GM12878 (cell line): ENCODE measurements around the gene SHANK1. TPM values are rescaled to one million over a fixed set of nuclear protein-coding genes. Genes with fewer than 3 reads are reported as not detected.
A peak's percentile ranks its signal among the peaks of the same experiment; 100 is the strongest.

ENCODE experiments used
- ATAC-seq: fragments of 200-7000 bp; cut with Tn5 transposase; 3 replicates; pipeline ENCODE4 v1.9.1; 2020; ENCODE audit warnings: mild to moderate bottlenecking, moderate library complexity
- BruUV-seq: library from RNA; stranded (reverse); fragments of 400-500 nt; replicated peaks from 2 replicates; lab custom pipeline; 2021; lab: Mats Ljungman, UMichigan
- CTCF ChIA-PET: fragments of 300-600 bp; sonication (Branson Sonifier 250); formaldehyde crosslinking; extraction: SDS; loops from one replicate; lab custom pipeline; 2021; ENCODE audit warnings: inconsistent platforms; lab: Yijun Ruan, JAX
- POLR2A ChIA-PET: fragments of 350-600 bp; formaldehyde crosslinking; extraction: SDS; loops from one replicate; lab custom pipeline; 2021; ENCODE audit warnings: inconsistent platforms; lab: Charles Lee
- RAD21 ChIA-PET: fragments of 300-600 bp; sonication (Branson Sonifier 250); formaldehyde crosslinking; loops from one replicate; lab custom pipeline; 2023; ENCODE audit warnings: antibody characterized with exemption; ENCODE audit not compliant: unreplicated experiment; lab: Charles Lee
- SMC1A ChIA-PET: fragments of 300-600 bp; sonication (Branson Sonifier 250); formaldehyde crosslinking; loops from one replicate; lab custom pipeline; 2023; ENCODE audit not compliant: unreplicated experiment, uncharacterized antibody; lab: Charles Lee
- DNase-seq: peaks from one replicate; pipeline ENCODE4 v3.0.0-alpha.2; 2011; ENCODE audit warnings: low read depth, low spot score
- FAIRE-seq: peaks from 3 replicates; lab custom pipeline; 2011; peaks lifted over from hg19 to GRCh38; lab: Jason Lieb, UNC
- H2AFZ ChIP-seq: 2 replicates; pipeline ENCODE4 v1.6.0; 2011; ENCODE audit warnings: low read depth, low read length, control low read depth; ENCODE audit not compliant: control insufficient read depth
- H3K27ac ChIP-seq: 2 replicates; pipeline ENCODE4 v1.5.1; 2011; ENCODE audit warnings: control low read depth; ENCODE audit not compliant: control insufficient read depth, insufficient read depth
- H3K27me3 ChIP-seq, 2 experiments: replicated peaks in 1 of 2; 2 replicates each; pipeline versions ENCODE4 v1.6.0 to v1.6.1; 2011; ENCODE audit warnings: low read length in 1 of 2; ENCODE audit not compliant: control insufficient read depth in 2 of 2, insufficient read depth in 2 of 2
- H3K36me3 ChIP-seq, 2 experiments: 2 replicates each; pipeline ENCODE4 v1.5.1; 2011; ENCODE audit warnings: low read length in 1 of 2; ENCODE audit not compliant: control insufficient read depth in 2 of 2, insufficient read depth in 2 of 2
- H3K4me1 ChIP-seq: 2 replicates; pipeline ENCODE4 v1.6.1; 2011; ENCODE audit warnings: mild to moderate bottlenecking, low read length, moderate library complexity, mixed read lengths; ENCODE audit not compliant: control insufficient read depth, insufficient read depth
- H3K4me2 ChIP-seq: 2 replicates; pipeline ENCODE4 v1.6.0; 2011; ENCODE audit warnings: control low read depth; ENCODE audit not compliant: control insufficient read depth, insufficient read depth
- H3K4me3 ChIP-seq: fragments of 200-600 bp; sonication (generic); 2 replicates; pipeline ENCODE4 v1.5.1; 2016
- H3K79me2 ChIP-seq: 2 replicates; pipeline ENCODE4 v1.6.0; 2011; ENCODE audit warnings: low read length; ENCODE audit not compliant: control insufficient read depth, insufficient read depth
- H3K9ac ChIP-seq: 2 replicates; pipeline ENCODE4 v1.8.0; 2011; ENCODE audit warnings: low read length, control low read depth, mixed read lengths; ENCODE audit not compliant: control insufficient read depth, insufficient read depth
- H3K9me3 ChIP-seq: replicated peaks from 3 replicates; pipeline ENCODE4 v1.5.1; 2011; ENCODE audit warnings: mild to moderate bottlenecking, low read length; ENCODE audit not compliant: control insufficient read depth, insufficient read depth
- H4K20me1 ChIP-seq: 2 replicates; pipeline ENCODE4 v1.6.0; 2011; ENCODE audit not compliant: control insufficient read depth, insufficient read depth
- BHLHE40 ChIP-seq, 2 experiments: fragments of 450-650 bp in 1 of 2; IDR thresholded peaks; 2 replicates each; pipeline ENCODE4 v1.6.1; 2011 to 2017; ENCODE audit warnings: low read depth in 2 of 2, borderline replicate concordance in 1 of 2, improper control_type of control experiment in 1 of 2, low read length in 1 of 2, mild to moderate bottlenecking in 1 of 2
- EZH2 ChIP-seq: IDR thresholded peaks from 2 replicates; pipeline ENCODE4 v1.6.1; 2012; ENCODE audit warnings: low read depth, mild to moderate bottlenecking, control low read depth, inconsistent platforms, low read length, borderline replicate concordance; ENCODE audit not compliant: control insufficient read depth
- HCFC1 ChIP-seq: fragments of 150-350 bp; IDR thresholded peaks from 2 replicates; pipeline ENCODE4 v1.6.1; 2014; ENCODE audit warnings: low read length
- MEF2B ChIP-seq: fragments of 450-650 bp; IDR thresholded peaks from 2 replicates; pipeline ENCODE4 v1.6.1; 2018; ENCODE audit warnings: mild to moderate bottlenecking, moderate library complexity; ENCODE audit not compliant: partially characterized antibody, poor library complexity, severe bottlenecking
- MYB ChIP-seq: fragments of 150-350 bp; IDR thresholded peaks from 2 replicates; pipeline ENCODE4 v1.6.1; 2014; ENCODE audit warnings: mild to moderate bottlenecking, low read depth, low read length, borderline replicate concordance
- NR2C1 ChIP-seq: fragments of 450-650 bp; IDR thresholded peaks from 2 replicates; pipeline ENCODE4 v1.6.1; 2017; ENCODE audit warnings: antibody characterized with exemption, mild to moderate bottlenecking, moderate library complexity
- POU2F2 ChIP-seq: IDR thresholded peaks from 3 replicates; pipeline ENCODE4 v1.6.1; 2011; ENCODE audit warnings: low read depth, mild to moderate bottlenecking, low read length, borderline replicate concordance
- RCOR1 ChIP-seq: conservative IDR thresholded peaks from 2 replicates; pipeline ENCODE4 v1.6.1; 2012; ENCODE audit warnings: low read depth, low read length, improper control_type of control experiment
- SIX5 ChIP-seq: IDR thresholded peaks from 2 replicates; pipeline ENCODE4 v1.6.1; 2011; ENCODE audit warnings: mild to moderate bottlenecking, low read depth, low read length, moderate library complexity; ENCODE audit not compliant: severe bottlenecking
- SREBF2 ChIP-seq: IDR thresholded peaks from 2 replicates; pipeline ENCODE4 v1.6.1; 2012; ENCODE audit warnings: mild to moderate bottlenecking, low read length
- STAT3 ChIP-seq: IDR thresholded peaks from 2 replicates; pipeline ENCODE4 v1.6.1; 2011; ENCODE audit warnings: low read depth, low read length, improper control_type of control experiment
- WRNIP1 ChIP-seq: IDR thresholded peaks from 2 replicates; pipeline ENCODE4 v1.6.1; 2011; ENCODE audit warnings: low read depth, low read length, improper control_type of control experiment, borderline replicate concordance
- WGBS: methylation state at CpG from one replicate; pipeline ENCODE4 v1.1.6; 2016; ENCODE audit warnings: low lambda C conversion rate; ENCODE audit not compliant: insufficient replicate concordance, insufficient coverage; ENCODE audit errors: missing lambda C conversion rate; 5-methylcytosine and 5-hydroxymethylcytosine counted together
- in situ Hi-C: fragments of 300-500 bp; cut with MboI; formaldehyde crosslinking; loops from 9 replicates; pipeline ENCODE4 v1.14.3; 2018; ENCODE audit warnings: mixed read lengths
- intact Hi-C: fragments of 100-400 bp; cut with micrococcal nuclease; formaldehyde crosslinking; loops from one replicate; pipeline ENCODE4 v1.14.2; 2022; ENCODE audit not compliant: unreplicated experiment
- polyA plus RNA-seq, 11 experiments: library from polyadenylated mRNA; depleted of rRNA in 4 of 11; unstranded in 6 of 11; stranded (reverse) in 5 of 11; fragments of >200 nt; fragmentation: Nextera tagmentation in 4 of 11; fragmentation: Illumina TruSeq in 1 of 11; extraction: Ambion mirVana in 4 of 11; extraction: Trizol in 1 of 11; gene quantifications; 1 replicate in 1 of 11; 2 replicates in 10 of 11; pipeline versions ENCODE4 v1.2.1 to v1.2.3, GENCODE V29; 2011 to 2016; ENCODE audit warnings: inconsistent platforms in 2 of 11, missing spikeins in 2 of 11, low read depth in 1 of 11
- total RNA-seq, 4 experiments: library from RNA; depleted of rRNA in 3 of 4; stranded (reverse); fragments of >200 nt in 3 of 4; fragmentation: Illumina TruSeq in 1 of 4; extraction: Trizol in 1 of 4; gene quantifications; 2 replicates each; pipeline versions ENCODE4 v1.2.1 to v1.2.3, GENCODE V29; 2013 to 2021
- TF ChIP-seq, protein P1 (sequence below): IDR thresholded peaks from 2 replicates; pipeline ENCODE4 v1.6.1; 2012; ENCODE audit warnings: low read depth, low read length, improper control_type of control experiment
- TF ChIP-seq, protein P2 (sequence below): IDR thresholded peaks from 2 replicates; pipeline ENCODE4 v1.6.1; 2011; ENCODE audit warnings: low read depth, low read length, improper control_type of control experiment, borderline replicate concordance

Gene SHANK1
- total and polyA plus RNA-seq, 10 of the 15 experiments (the other 5 are each of a cell fraction or from before 2014, with no cell fraction given), result not detected

DNA sequence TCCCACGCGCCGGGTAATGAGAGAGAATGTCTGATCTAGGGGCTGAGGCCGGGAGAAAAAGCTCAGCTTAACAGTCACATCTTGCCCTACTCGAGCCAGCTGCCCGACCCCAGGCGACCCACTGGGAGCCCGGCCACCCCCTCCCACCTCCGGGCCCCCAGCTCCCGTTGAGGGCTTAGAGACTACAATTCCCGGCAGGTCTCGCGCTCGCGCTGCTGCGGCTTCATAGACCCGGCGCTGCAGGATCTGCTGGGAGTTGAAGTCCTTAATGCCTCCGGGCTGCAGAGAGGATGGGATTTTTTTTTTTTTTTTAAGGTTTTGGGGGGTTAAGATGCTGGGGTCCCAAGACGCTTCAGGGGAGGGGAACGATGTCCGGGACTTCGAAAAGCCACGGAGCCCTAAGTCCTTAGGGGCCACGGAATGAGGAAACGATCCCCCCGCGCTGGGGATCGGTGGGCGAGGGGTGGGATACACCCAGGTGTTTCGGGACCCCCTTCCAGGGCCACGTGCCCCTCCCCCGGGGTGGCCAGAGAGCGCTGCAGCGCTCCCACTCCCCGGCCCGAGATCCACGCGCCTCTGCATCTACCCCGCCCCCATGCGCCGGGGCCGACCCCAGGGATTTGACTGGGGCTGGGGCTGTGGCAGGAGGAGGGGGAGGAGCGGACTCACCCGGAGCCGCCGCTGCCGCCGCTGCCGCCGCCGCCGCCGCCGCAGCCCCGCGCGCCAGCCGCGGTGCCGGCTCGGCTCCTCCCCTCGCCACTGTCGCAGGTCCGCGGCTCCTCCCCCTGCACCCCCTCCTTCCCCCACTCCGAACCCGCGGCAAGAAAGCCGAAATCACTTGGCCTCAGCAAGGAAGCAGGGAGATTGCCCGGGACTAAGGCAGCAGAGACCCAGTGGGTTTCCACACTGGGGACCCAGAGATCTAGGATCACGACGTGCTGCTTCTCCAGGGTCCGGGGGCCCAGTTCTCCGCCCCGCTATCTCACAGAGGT, 80.2 kb downstream of the SHANK1 start, which contains the start of gene SYT3:
Gene SYT3 (minus strand): TSS at position 761 of the 992 bp plus-strand sequence. CDS start 2,470 bp downstream, outside the sequence.
- RAD21 ChIA-PET, result no interaction called here
- POLR2A ChIA-PET, result no interaction called here
- BruUV-seq, result no TSS peak
- intact Hi-C loops, result no loop called here
- Histone ChIP-seq H4K20me1 (no peaks in the 10 kb centered on the region), H2AFZ (no peak within 1 kb of the TSS), H3K9me3 (no peaks in the 10 kb centered on the region; the same call in 2 of the 3 replicates), H3K9ac (no peak within 1 kb of the TSS), H3K4me1 (no peaks in the 10 kb centered on the region), H3K27ac (no peak within 1 kb of the TSS), H3K4me2 (no peak within 1 kb of the TSS), H3K27me3 (peaks cover 2 to 5% of the 10 kb centered on the region in 2 experiments; a peak in 3 of 4 replicates), H3K36me3 (no peaks in the 10 kb centered on the region), H3K79me2 (no peaks in the 10 kb centered on the region), H3K4me3 (no peak within 1 kb of the TSS)
- 12% methylated on average over 42 of the region's 76 CpGs for WGBS
- in situ Hi-C loops, result no loop called here
- DNase-seq (no peak), FAIRE-seq (no peak), ATAC-seq (no peak)
- SMC1A ChIA-PET, result no interaction called here
- peak; percentile 81 for TF ChIP-seq SIX5
- no peak for TF ChIP-seq MEF2B
- TF ChIP-seq, protein P1, sequence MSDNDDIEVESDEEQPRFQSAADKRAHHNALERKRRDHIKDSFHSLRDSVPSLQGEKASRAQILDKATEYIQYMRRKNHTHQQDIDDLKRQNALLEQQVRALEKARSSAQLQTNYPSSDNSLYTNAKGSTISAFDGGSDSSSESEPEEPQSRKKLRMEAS, result no peak
- TF ChIP-seq MYB, result no peak
- no peak for TF ChIP-seq NR2C1
- no peak for TF ChIP-seq WRNIP1
- TF ChIP-seq STAT3, result no peak
- TF ChIP-seq, protein P2, sequence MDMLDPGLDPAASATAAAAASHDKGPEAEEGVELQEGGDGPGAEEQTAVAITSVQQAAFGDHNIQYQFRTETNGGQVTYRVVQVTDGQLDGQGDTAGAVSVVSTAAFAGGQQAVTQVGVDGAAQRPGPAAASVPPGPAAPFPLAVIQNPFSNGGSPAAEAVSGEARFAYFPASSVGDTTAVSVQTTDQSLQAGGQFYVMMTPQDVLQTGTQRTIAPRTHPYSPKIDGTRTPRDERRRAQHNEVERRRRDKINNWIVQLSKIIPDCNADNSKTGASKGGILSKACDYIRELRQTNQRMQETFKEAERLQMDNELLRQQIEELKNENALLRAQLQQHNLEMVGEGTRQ, result no peak
- TF ChIP-seq BHLHE40 (IDR thresholded peaks at IDR 0.05; ENCODE audit: borderline replicate concordance in 1 of 2, low read depth in 2 of 2, low read length in 1 of 2), result no peak
- peak; percentile 75 for TF ChIP-seq HCFC1
- no peak for TF ChIP-seq POU2F2
- no peak for TF ChIP-seq SREBF2
- no peak for TF ChIP-seq RCOR1
- TF ChIP-seq EZH2, result no peak
- CTCF ChIA-PET, result no interaction called here
